SK-N-SH (cell line): Measurements from ENCODE around the gene CORO1A.

Experiments
- CHD2 ChIP-seq: fragments of 150-350 bp; IDR thresholded peaks from 2 replicates; pipeline ENCODE4 v1.6.1; 2018; ENCODE audit warnings: low read length; ENCODE audit not compliant: partially characterized antibody
- CTCF ChIP-seq: fragments of 200-600 bp; sonication (generic); IDR thresholded peaks from 2 replicates; pipeline ENCODE4 v1.6.1; 2017; ENCODE audit warnings: antibody characterized with exemption, mild to moderate bottlenecking, moderate library complexity
- JUND ChIP-seq: IDR thresholded peaks from 2 replicates; pipeline ENCODE4 v1.4.0; 2012
- SMC3 ChIP-seq: IDR thresholded peaks from 2 replicates; pipeline ENCODE4 v1.6.1; 2012; ENCODE audit warnings: low read depth, low read length, improper control_type of control experiment
- TAF1 ChIP-seq: IDR thresholded peaks from 2 replicates; pipeline ENCODE4 v1.6.1; 2012; ENCODE audit warnings: low read depth, mild to moderate bottlenecking, low read length, moderate library complexity, borderline replicate concordance
- YY1 ChIP-seq: IDR thresholded peaks from 2 replicates; pipeline ENCODE4 v1.4.0; 2012; ENCODE audit warnings: low read depth, mild to moderate bottlenecking

GRCh38 chr16:30185683-30186421, 2.5 kb downstream of the CORO1A start:
- no peak for TF ChIP-seq YY1
- TF ChIP-seq SMC3, result no peak
- TF ChIP-seq CTCF, result no peak
- no peak for TF ChIP-seq TAF1
- no peak for TF ChIP-seq CHD2
- TF ChIP-seq JUND, result no peak
